Nephron (organoid): ENCODE data around the gene LSR.

Source experiments
- H3K27ac Mint-ChIP-seq, 3 experiments: 2 replicates each; pipeline ENCODE4 v1.8.0; 2020; ENCODE audit warnings: mixed read lengths in 3 of 3, mild to moderate bottlenecking in 2 of 3, moderate library complexity in 1 of 3
- H3K27me3 Mint-ChIP-seq: 2 replicates; pipeline ENCODE4 v1.8.0; 2021; ENCODE audit warnings: low read depth, mild to moderate bottlenecking, moderate library complexity, mixed read lengths
- H3K36me3 Mint-ChIP-seq: 2 replicates; pipeline ENCODE4 v1.8.0; 2020; ENCODE audit warnings: low read depth, mixed read lengths
- H3K4me1 Mint-ChIP-seq: 2 replicates; pipeline ENCODE4 v1.8.0; 2020; ENCODE audit warnings: mixed read lengths
- H3K4me3 Mint-ChIP-seq, 3 experiments: 2 replicates each; pipeline ENCODE4 v1.8.0; 2020; ENCODE audit warnings: mild to moderate bottlenecking in 3 of 3, mixed read lengths in 3 of 3, moderate library complexity in 2 of 3
- H3K9me3 Mint-ChIP-seq: 2 replicates; pipeline ENCODE4 v1.8.0; 2020; ENCODE audit warnings: mixed read lengths
- CTCF ChIP-seq, 3 experiments: fragments of 200-600 bp; sonication (generic); IDR thresholded peaks; one replicate each; pipeline ENCODE4 v1.5.0; 2021; ENCODE audit warnings: antibody characterized with exemption in 3 of 3; ENCODE audit not compliant: unreplicated experiment in 3 of 3

Gene LSR

GRCh38 chr19:35257113-35257461 is 8.3 kb downstream of the LSR start:
- Mint-ChIP-seq H3K4me1 (peaks cover 5% of the 10 kb centered on the region), H3K9me3 (no peaks in the 10 kb centered on the region), H3K27ac (peak overlapping the region in 1 of 3 experiments; percentile 60), H3K36me3 (peaks cover 17% of the 10 kb centered on the region), H3K4me3 (no peak overlapping the region), H3K27me3 (peaks cover 9% of the 10 kb centered on the region)
- no peak for TF ChIP-seq CTCF (IDR thresholded peaks at IDR 0.05; ENCODE audit: unreplicated experiment in 3 of 3)

DNA sequence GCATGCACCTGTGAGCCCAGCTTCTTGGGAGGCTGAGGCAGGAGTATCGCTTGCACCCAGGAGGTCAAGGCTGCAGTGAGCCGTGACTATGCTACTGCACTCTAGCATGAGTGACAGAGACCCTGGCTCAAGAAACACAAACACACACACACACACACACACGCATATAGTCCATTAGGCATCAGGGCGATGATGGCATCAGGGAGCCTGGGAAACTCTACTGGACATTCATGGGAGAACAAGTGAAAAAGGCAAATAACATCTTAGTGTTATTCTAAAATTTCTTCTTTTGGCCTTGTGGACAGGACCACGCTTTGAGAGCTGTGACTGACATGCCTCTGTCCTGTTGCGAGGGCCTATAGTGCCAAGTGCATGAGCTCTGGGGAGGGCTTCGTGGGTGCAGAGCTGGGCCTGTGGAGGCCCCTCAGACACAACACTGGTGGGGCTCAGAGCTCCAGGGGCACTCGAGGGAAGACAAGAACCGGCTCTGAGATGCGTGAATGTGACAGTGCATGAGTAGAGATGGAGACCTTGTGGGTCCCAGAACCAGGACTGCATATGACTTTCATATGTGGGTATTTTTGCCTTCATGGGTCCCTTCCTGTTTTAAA is 12.0 kb downstream of the LSR start:
- H3K9me3 Mint-ChIP-seq = no peaks in the 10 kb centered on the region
- H3K4me3 Mint-ChIP-seq = peak overlapping the region in 1 of 3 experiments; percentile 29
- H3K4me1 Mint-ChIP-seq = peaks cover 11% of the 10 kb centered on the region
- H3K27me3 Mint-ChIP-seq = no peaks in the 10 kb centered on the region
- H3K36me3 Mint-ChIP-seq = peaks cover 10% of the 10 kb centered on the region
- TF ChIP-seq CTCF (IDR thresholded peaks at IDR 0.05; ENCODE audit: unreplicated experiment in 3 of 3) = no peak
- H3K27ac Mint-ChIP-seq = peak overlapping the region in 1 of 3 experiments; percentile 48

DNA sequence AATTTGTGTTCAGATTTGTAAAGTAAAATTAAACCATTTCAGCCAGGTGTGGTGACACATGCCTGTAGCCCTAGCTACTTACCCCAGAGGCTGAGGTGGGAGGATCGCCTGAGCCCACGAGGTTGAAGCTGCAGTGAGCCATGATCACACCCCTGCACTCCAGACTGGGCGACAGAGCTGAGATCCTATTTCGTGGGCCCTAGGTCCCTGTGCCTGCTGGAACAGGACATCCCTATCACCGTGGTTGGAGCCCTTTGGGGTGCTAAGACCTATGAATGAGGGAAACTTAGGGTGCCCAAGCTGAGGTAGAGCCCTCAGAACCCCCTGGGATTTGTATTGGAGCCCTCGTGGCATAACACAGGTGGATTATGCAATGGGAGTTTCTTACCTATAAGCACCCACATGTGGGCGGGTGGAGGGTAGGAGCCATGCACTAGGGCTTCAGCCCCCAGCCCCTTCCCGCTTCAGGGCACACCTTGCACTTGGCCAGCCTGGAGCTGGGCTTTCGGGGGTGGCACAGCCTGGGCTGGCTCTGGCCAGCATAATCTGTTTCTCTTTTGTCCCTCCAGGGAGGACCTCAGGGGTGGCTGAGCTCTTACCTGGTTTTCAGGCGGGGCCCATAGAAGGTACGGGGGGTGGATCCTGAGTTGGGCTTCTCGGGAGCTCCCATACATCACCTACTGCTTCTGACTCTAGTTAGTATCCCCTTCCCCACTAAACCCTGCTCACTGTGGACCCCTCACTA is 12.7 kb downstream of the LSR start:
- TF ChIP-seq CTCF (IDR thresholded peaks at IDR 0.05; ENCODE audit: unreplicated experiment in 3 of 3) = no peak
- Mint-ChIP-seq H3K27me3 (no peaks in the 10 kb centered on the region), H3K27ac (no peak overlapping the region), H3K4me1 (peaks cover 11% of the 10 kb centered on the region), H3K4me3 (no peak overlapping the region), H3K9me3 (no peaks in the 10 kb centered on the region), H3K36me3 (peaks cover 10% of the 10 kb centered on the region)

DNA sequence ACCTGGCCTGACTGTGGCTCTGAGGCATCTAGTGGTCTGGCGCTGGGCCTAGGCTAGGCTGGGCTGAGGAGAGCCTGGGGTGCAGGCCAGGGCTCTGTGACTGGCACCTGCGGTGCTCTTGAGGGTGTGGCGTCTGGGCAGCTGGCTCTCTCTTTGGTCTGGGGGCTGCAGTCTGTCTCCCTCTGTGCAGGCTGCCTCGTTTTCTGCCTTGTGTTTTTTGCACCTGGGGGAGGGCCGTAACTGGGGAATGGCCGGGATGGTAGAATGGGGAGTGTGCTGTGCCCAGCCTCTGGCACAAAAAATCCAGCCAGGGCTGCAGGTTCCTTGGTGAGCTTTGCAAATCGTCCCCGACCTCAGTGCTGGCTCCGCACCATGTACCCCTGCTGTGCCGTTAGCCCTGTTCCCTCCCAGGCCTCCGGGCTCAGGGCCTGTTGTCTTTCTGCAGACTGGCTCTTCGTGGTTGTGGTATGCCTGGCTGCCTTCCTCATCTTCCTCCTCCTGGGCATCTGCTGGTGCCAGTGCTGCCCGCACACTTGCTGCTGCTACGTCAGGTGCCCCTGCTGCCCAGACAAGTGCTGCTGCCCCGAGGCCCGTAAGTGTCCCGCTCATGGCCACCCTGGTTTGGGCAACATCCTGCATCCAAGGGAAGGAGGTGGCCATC is 13.4 kb downstream of the LSR start:
- Mint-ChIP-seq H3K27ac (no peak overlapping the region), H3K4me1 (peaks cover 11% of the 10 kb centered on the region), H3K36me3 (peaks cover 10% of the 10 kb centered on the region), H3K4me3 (no peak overlapping the region), H3K27me3 (no peaks in the 10 kb centered on the region), H3K9me3 (no peaks in the 10 kb centered on the region)
- TF ChIP-seq CTCF (IDR thresholded peaks at IDR 0.05; ENCODE audit: unreplicated experiment in 3 of 3) = no peak

DNA sequence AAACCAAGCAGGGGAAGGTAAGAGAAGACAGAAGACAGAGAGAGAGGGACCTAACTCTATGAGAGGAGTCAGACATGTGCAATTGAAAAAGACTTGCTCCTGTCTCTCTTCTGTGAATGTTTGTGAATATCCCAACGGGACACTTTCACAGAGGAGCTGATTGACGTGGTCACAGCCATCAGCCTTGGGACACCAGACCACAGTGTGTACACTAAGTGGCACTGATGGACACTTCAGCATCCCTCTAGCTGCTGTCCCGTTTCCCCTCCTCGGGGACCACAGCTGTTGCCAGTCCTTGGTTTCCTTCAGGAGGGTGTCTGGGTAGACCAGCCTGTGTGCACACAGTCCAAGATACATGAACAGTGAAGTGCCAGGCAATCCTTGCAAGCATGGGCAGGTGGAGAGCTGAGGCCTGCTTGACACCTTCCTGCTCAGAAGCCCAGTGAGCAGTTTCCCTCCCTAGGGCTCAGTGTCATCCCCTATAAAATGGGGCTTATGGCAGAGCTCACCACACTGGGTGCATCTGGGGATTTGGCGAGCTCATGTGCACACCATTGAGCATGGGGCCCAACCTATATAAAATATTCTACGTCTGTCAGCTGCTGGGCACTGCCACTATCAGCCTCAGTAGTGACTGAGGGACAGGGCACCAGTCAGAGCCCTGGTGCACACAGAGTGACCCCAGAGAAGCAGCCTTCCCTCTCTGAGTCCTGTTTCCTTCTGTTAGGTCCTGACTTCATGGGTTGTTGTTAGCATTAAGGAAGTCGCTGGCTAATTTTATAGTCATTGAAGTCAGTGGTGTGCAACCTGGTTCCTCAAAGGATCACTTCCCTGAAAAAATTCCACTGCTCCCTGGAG is 15.7 kb downstream of the LSR start:
- Mint-ChIP-seq H3K9me3 (no peaks in the 10 kb centered on the region), H3K27me3 (no peaks in the 10 kb centered on the region), H3K4me3 (peak overlapping the region; percentile 31 to 88 (median 81)), H3K27ac (peak overlapping the region; percentile 51 to 91 (median 84)), H3K36me3 (peaks cover 10% of the 10 kb centered on the region), H3K4me1 (peaks cover 11% of the 10 kb centered on the region)
- no peak for TF ChIP-seq CTCF (IDR thresholded peaks at IDR 0.05; ENCODE audit: unreplicated experiment in 3 of 3)
